ENCODE measurements around the gene RNF223.

The RNF223 gene

GRCh38 chr1:1072849-1073742 is 1.0 kb downstream of the RNF223 start:
- DNase-seq = no peak

GRCh38 chr1:1072299-1072848 is 1.7 kb downstream of the RNF223 start:
- no peak for DNase-seq

- DNase-seq = no peak
Observed at GRCh38 chr1:1071486-1072298, 2.4 kb downstream of the RNF223 start.

GRCh38 chr1:1069711-1070676 is 4.1 kb downstream of the RNF223 start:
- DNase-seq = peak; percentile 38 to 70 (median 62)

GRCh38 chr1:1069056-1069710 is 4.9 kb downstream of the RNF223 start:
- DNase-seq = peak; percentile 60 to 87 (median 76)

- peak in 2 of 4 experiments; percentile 23 to 45 for DNase-seq
Observed at GRCh38 chr1:1068517-1069055, 5.5 kb downstream of the RNF223 start.

- DNase-seq = no peak
Observed at GRCh38 chr1:1067860-1068516, 6.1 kb downstream of the RNF223 start.

- DNase-seq = no peak
Observed at GRCh38 chr1:1067284-1067859, 6.7 kb downstream of the RNF223 start.

- DNase-seq = no peak
Observed at GRCh38 chr1:1066403-1067283, 7.5 kb downstream of the RNF223 start.

GRCh38 chr1:1065940-1066304 is 8.2 kb downstream of the RNF223 start:
- peak in 3 of 4 experiments; percentile 25 to 28 (median 28) for DNase-seq

- DNase-seq = no peak
Observed at GRCh38 chr1:1065265-1065939, 8.7 kb downstream of the RNF223 start.

GRCh38 chr1:1063945-1064831 is 9.9 kb downstream of the RNF223 start:
- DNase-seq = peak; percentile 73 to 84 (median 78)

- no peak for DNase-seq
Observed at GRCh38 chr1:1063261-1063944, 10.7 kb downstream of the RNF223 start.

GRCh38 chr1:1062348-1063163 is 11.6 kb downstream of the RNF223 start:
- DNase-seq = peak in 2 of 4 experiments; percentile 19 to 30

GRCh38 chr1:1061682-1062345 is 12.3 kb downstream of the RNF223 start:
- peak in 2 of 4 experiments; percentile 29 to 34 for DNase-seq

All from suppressor macrophage (primary cell).